CD14-positive monocyte (primary cell): ENCODE data around the gene PIEZO2. TPM values are rescaled to one million over a fixed set of nuclear protein-coding genes. Genes with fewer than 3 reads are reported as not detected.
A peak's percentile ranks its signal among the peaks of the same experiment; 100 is the strongest.

ENCODE experiments used
- DNase-seq, 3 donors: peaks; one replicate each; pipeline ENCODE4 v3.0.0-alpha.2; 2011 to 2022
- H2AFZ ChIP-seq: 2 replicates; pipeline ENCODE4 v1.6.0; 2012; ENCODE audit warnings: mild to moderate bottlenecking, low read depth, low read length, inconsistent platforms; ENCODE audit not compliant: insufficient read depth, poor library complexity, severe bottlenecking
- H3K27ac ChIP-seq, 2 donors: 1 replicate in 1 of 2; 2 replicates in 1 of 2; pipeline ENCODE4 v1.5.1; 2012 to 2013; ENCODE audit warnings: low read length in 2 of 2, control low read depth in 1 of 2, inconsistent platforms in 1 of 2, low read depth in 1 of 2, mild to moderate bottlenecking in 1 of 2
- H3K27me3 ChIP-seq, 2 donors: one replicate each; pipeline versions ENCODE4 v1.6.0 to v1.6.1; 2011 to 2013; ENCODE audit warnings: low read length in 2 of 2; ENCODE audit not compliant: control insufficient read depth in 2 of 2, insufficient read depth in 2 of 2
- H3K36me3 ChIP-seq, 2 donors: replicated peaks in 1 of 2; 1 replicate in 1 of 2; 2 replicates in 1 of 2; pipeline versions ENCODE4 v1.5.1 to v1.6.1; 2012 to 2013; ENCODE audit warnings: low read length in 2 of 2, control low read depth in 1 of 2, inconsistent platforms in 1 of 2, mild to moderate bottlenecking in 1 of 2; ENCODE audit not compliant: insufficient read depth in 2 of 2, control insufficient read depth in 1 of 2
- H3K4me1 ChIP-seq, 2 donors: 1 replicate in 1 of 2; 2 replicates in 1 of 2; pipeline versions ENCODE4 v1.5.1 to v1.6.1; 2012 to 2013; ENCODE audit warnings: low read length in 2 of 2, control low read depth in 1 of 2, inconsistent platforms in 1 of 2, mild to moderate bottlenecking in 1 of 2, moderate library complexity in 1 of 2; ENCODE audit not compliant: insufficient read depth in 2 of 2, control insufficient read depth in 1 of 2
- H3K4me2 ChIP-seq: replicated peaks from 2 replicates; pipeline ENCODE3; 2012; ENCODE audit warnings: low read length, moderate library complexity, mild to moderate bottlenecking; ENCODE audit not compliant: poor library complexity, severe bottlenecking; ENCODE audit errors: extremely low read depth
- H3K4me3 ChIP-seq, 3 experiments: fragments of 200-600 bp in 1 of 3; sonication (generic) in 1 of 3; replicated peaks in 1 of 3; 1 replicate in 2 of 3; 2 replicates in 1 of 3; pipeline ENCODE4 v1.5.1; 2011 to 2013; ENCODE audit warnings: low read length in 3 of 3, mild to moderate bottlenecking in 3 of 3, control low read depth in 2 of 3, low read depth in 2 of 3, inconsistent platforms in 1 of 3, moderate library complexity in 1 of 3
- H3K79me2 ChIP-seq: 2 replicates; pipeline ENCODE4 v1.6.0; 2012; ENCODE audit warnings: mild to moderate bottlenecking, control low read depth, inconsistent platforms, low read length, moderate library complexity; ENCODE audit not compliant: insufficient read depth
- H3K9ac ChIP-seq: 2 replicates; pipeline ENCODE4 v1.6.0; 2017; ENCODE audit warnings: low read length, mild to moderate bottlenecking; ENCODE audit not compliant: insufficient read depth, poor library complexity, severe bottlenecking
- H3K9me3 ChIP-seq, 2 donors: replicated peaks in 1 of 2; 1 replicate in 1 of 2; 2 replicates in 1 of 2; pipeline versions ENCODE4 v1.5.1 to v1.6.1; 2012 to 2013; ENCODE audit warnings: low read length in 2 of 2, control low read depth in 1 of 2; ENCODE audit not compliant: control insufficient read depth in 1 of 2, insufficient read depth in 1 of 2
- H4K20me1 ChIP-seq: 2 replicates; pipeline ENCODE4 v1.6.0; 2012; ENCODE audit warnings: mild to moderate bottlenecking, low read length, control low read depth, moderate library complexity; ENCODE audit not compliant: insufficient read depth
- H3K27ac Mint-ChIP-seq, 7 donors: one replicate each; pipeline ENCODE4 v1.8.0; 2020; ENCODE audit warnings: mild to moderate bottlenecking in 7 of 7, mixed read lengths in 7 of 7, moderate library complexity in 6 of 7, inconsistent platforms in 2 of 7
- H3K27me3 Mint-ChIP-seq, 3 donors: one replicate each; pipeline ENCODE4 v1.8.0; 2021 to 2022; ENCODE audit warnings: low read depth in 3 of 3, mild to moderate bottlenecking in 3 of 3, mixed read lengths in 3 of 3, moderate library complexity in 3 of 3, inconsistent platforms in 1 of 3
- H3K36me3 Mint-ChIP-seq, 2 donors: one replicate each; pipeline ENCODE4 v1.8.0; 2020; ENCODE audit warnings: mixed read lengths in 2 of 2, inconsistent platforms in 1 of 2, mild to moderate bottlenecking in 1 of 2
- H3K4me1 Mint-ChIP-seq: one replicate; pipeline ENCODE4 v1.8.0; 2020; ENCODE audit warnings: mild to moderate bottlenecking, mixed read lengths
- H3K4me3 Mint-ChIP-seq, 2 donors: one replicate each; pipeline ENCODE4 v1.8.0; 2020; ENCODE audit warnings: mild to moderate bottlenecking in 2 of 2, mixed read lengths in 2 of 2, moderate library complexity in 1 of 2
- H3K9me3 Mint-ChIP-seq, 7 donors: one replicate each; pipeline ENCODE4 v1.8.0; 2020 to 2022; ENCODE audit warnings: mixed read lengths in 7 of 7, mild to moderate bottlenecking in 6 of 7, moderate library complexity in 6 of 7, inconsistent platforms in 2 of 7
- WGBS: methylation state at CpG from one replicate; pipeline ENCODE4 v1.1.5; 2013; ENCODE audit warnings: missing lambda C conversion rate; ENCODE audit not compliant: insufficient coverage; 5-methylcytosine and 5-hydroxymethylcytosine counted together
- intact Hi-C, 2 donors: fragments of 100-400 bp; cut with micrococcal nuclease; formaldehyde crosslinking; loops; one replicate each; pipeline versions ENCODE4 v1.15.0 to v1.15.1; 2023
- polyA plus RNA-seq, 3 donors: library from polyadenylated mRNA; depleted of rRNA in 1 of 3; unstranded in 2 of 3; stranded (reverse) in 1 of 3; fragments of 300-500 nt in 2 of 3; fragments of >200 nt in 1 of 3; fragmentation: Illumina TruSeq in 2 of 3; gene quantifications; 1 replicate in 2 of 3; 2 replicates in 1 of 3; pipeline ENCODE4 v1.2.3, GENCODE V29; 2012 to 2021
- TF ChIP-seq, protein P1 (sequence below): fragments of 200-600 bp; IDR thresholded peaks from one replicate; pipeline ENCODE4 v1.8.0; 2022; ENCODE audit warnings: antibody characterized with exemption, mild to moderate bottlenecking

PIEZO2 gene
- polyA plus RNA-seq, 3 donors: not detected

DNA sequence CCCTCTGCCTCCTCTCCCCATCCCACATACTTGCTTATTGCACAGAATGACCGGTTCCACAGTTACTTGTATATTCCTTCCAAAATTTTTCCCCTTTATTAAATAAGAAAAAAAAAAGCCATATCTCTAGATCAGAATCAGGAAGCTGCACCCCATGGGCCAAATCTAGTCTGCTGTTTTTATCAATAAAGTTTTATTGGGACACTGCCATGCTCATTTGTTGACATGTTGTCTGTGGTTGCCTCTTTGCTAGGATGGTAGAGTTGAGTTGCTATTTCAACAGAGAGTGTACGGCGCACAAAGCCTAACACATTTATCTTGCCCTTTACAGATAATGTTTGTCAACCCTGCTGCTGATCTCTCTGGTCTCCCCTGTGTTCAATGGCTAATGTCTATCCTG lies 15.8 kb upstream of the PIEZO2 start:
- H3K27ac Mint-ChIP-seq: no peak overlapping the region
- Histone ChIP-seq H4K20me1 (no peaks in the 10 kb centered on the region), H3K27ac (no peak overlapping the region), H2AFZ (no peak overlapping the region), H3K4me2 (no peak overlapping the region), H3K4me1 (peaks cover 3 to 5% of the 10 kb centered on the region in 2 donors), H3K9me3 (no peaks in the 10 kb centered on the region), H3K36me3 (no peaks in the 10 kb centered on the region), H3K79me2 (no peaks in the 10 kb centered on the region), H3K27me3 (no peaks in the 10 kb centered on the region), H3K4me3 (no peak overlapping the region), H3K9ac (no peak overlapping the region)
- H3K9me3 Mint-ChIP-seq: peaks cover 0 to 10% (median 2%) of the 10 kb centered on the region in 7 donors
- H3K36me3 Mint-ChIP-seq: no peaks in the 10 kb centered on the region
- H3K4me3 Mint-ChIP-seq: no peak overlapping the region
- H3K4me1 Mint-ChIP-seq: peaks cover 6% of the 10 kb centered on the region
- 100% methylated on average over 2 of the region's 3 CpGs for WGBS
- H3K27me3 Mint-ChIP-seq: peaks cover 2 to 10% (median 7%) of the 10 kb centered on the region in 3 donors
- DNase-seq: no peak
- intact Hi-C loops: no loop called here
- TF ChIP-seq, protein P1, sequence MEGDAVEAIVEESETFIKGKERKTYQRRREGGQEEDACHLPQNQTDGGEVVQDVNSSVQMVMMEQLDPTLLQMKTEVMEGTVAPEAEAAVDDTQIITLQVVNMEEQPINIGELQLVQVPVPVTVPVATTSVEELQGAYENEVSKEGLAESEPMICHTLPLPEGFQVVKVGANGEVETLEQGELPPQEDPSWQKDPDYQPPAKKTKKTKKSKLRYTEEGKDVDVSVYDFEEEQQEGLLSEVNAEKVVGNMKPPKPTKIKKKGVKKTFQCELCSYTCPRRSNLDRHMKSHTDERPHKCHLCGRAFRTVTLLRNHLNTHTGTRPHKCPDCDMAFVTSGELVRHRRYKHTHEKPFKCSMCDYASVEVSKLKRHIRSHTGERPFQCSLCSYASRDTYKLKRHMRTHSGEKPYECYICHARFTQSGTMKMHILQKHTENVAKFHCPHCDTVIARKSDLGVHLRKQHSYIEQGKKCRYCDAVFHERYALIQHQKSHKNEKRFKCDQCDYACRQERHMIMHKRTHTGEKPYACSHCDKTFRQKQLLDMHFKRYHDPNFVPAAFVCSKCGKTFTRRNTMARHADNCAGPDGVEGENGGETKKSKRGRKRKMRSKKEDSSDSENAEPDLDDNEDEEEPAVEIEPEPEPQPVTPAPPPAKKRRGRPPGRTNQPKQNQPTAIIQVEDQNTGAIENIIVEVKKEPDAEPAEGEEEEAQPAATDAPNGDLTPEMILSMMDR: no peak

DNA sequence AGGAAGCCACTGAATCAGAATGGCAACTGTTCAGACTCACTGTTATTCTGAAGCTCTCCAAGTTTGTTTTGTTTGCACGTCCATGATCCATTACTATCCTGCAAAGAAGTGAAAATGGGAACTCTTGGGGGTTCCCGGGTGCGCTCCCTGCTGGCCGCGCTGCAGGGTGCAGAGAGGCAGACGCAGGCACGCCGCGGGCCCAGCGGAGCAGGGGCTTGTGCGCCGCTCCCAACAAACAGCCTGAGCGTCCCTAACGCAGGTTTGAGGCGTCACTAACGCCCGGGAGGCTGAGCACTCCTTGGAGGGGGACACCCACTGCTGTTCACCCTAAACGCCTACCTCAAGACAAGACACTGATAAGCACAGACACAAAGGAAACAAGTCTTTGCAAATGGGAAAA lies 14.3 kb upstream of the PIEZO2 start:
- intact Hi-C loops: no loop called here
- peak overlapping the region in 1 of 3 experiments; percentile 12 for H3K4me3 ChIP-seq
- 19% methylated on average over 13 of the region's 18 CpGs for WGBS
- peak overlapping the region; percentile 57 for H3K4me2 ChIP-seq
- Mint-ChIP-seq H3K36me3 (no peaks in the 10 kb centered on the region), H3K4me1 (peaks cover 6% of the 10 kb centered on the region), H3K9me3 (peaks cover 0 to 8% (median 0%) of the 10 kb centered on the region in 7 donors), H3K27ac (no peak overlapping the region), H3K27me3 (peaks cover 4 to 10% (median 7%) of the 10 kb centered on the region in 3 donors), H3K4me3 (peak overlapping the region in 1 of 2 donors; percentile 79)
- H4K20me1 ChIP-seq: no peaks in the 10 kb centered on the region
- no peak overlapping the region for H3K27ac ChIP-seq
- H3K79me2 ChIP-seq: no peaks in the 10 kb centered on the region
- TF ChIP-seq, protein P1: peak; percentile 80
- H3K27me3 ChIP-seq: no peaks in the 10 kb centered on the region
- H3K9me3 ChIP-seq: no peaks in the 10 kb centered on the region
- peaks cover 3 to 5% of the 10 kb centered on the region in 2 donors for H3K4me1 ChIP-seq
- peak; percentile 6 to 22 (median 22) for DNase-seq
- no peaks in the 10 kb centered on the region for H3K36me3 ChIP-seq
- peak overlapping the region; percentile 67 for H2AFZ ChIP-seq
- no peak overlapping the region for H3K9ac ChIP-seq
